ENCODE data around the gene FLOT1. TPM values are rescaled to one million over a fixed set of nuclear protein-coding genes. Genes with fewer than 3 reads are reported as not detected.

Gene FLOT1
- total and polyA plus RNA-seq, 9 of the 15 experiments (the other 6 are each of a cell fraction or from before 2014, with no cell fraction given), result 11.7 to 149 (median 118) TPM

DNA sequence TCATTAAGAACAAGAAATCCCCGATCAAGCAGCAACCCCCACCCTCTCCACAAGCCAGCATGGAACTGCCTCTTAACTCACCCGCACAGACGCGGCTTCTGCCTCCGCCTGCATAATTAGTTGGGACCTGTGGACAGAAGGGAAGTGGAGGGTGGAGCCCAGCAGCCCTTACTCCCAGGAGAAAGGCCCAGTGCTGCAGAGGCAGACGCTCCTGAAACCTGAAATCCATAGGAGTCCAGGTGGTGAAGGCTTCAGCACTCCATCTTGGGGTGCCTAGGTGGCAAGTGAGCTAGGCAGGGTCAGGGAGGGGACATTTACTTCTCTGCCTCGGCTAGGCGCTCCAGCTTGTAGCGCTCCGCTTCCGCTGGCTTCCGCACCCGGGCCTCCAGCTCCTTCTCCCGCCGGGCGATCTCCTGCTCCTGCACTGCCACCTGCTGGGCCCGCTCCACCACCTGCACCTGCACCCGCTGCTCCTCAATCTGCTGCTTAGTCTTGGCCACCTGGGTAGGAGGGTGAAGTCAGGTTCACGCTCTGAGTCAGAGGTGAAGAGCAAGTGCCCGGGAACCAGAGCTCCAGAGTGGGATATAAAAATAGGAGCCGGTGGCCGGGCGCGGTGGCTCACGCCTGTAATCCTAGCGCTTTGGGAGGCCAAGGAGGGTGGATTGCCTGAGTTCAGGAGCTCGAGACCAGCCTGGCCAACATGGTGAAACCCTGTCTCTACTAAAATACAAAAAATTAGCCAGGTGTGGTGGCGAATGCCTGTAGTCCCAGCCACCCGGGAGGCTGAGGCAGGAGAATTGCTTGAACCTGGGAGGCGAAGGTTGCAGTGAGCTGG is 11.7 kb downstream of the FLOT1 start (continued):
- TF ChIP-seq MBD2 (IDR thresholded peaks at IDR 0.05; ENCODE audit: borderline replicate concordance, low read depth), result no peak
- TF ChIP-seq, protein P1, sequence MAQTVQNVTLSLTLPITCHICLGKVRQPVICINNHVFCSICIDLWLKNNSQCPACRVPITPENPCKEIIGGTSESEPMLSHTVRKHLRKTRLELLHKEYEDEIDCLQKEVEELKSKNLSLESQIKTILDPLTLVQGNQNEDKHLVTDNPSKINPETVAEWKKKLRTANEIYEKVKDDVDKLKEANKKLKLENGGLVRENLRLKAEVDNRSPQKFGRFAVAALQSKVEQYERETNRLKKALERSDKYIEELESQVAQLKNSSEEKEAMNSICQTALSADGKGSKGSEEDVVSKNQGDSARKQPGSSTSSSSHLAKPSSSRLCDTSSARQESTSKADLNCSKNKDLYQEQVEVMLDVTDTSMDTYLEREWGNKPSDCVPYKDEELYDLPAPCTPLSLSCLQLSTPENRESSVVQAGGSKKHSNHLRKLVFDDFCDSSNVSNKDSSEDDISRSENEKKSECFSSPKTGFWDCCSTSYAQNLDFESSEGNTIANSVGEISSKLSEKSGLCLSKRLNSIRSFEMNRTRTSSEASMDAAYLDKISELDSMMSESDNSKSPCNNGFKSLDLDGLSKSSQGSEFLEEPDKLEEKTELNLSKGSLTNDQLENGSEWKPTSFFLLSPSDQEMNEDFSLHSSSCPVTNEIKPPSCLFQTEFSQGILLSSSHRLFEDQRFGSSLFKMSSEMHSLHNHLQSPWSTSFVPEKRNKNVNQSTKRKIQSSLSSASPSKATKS (CRISPR knock-in tag; IDR thresholded peaks at IDR 0.05), result no peak
- TF ChIP-seq, protein P2, sequence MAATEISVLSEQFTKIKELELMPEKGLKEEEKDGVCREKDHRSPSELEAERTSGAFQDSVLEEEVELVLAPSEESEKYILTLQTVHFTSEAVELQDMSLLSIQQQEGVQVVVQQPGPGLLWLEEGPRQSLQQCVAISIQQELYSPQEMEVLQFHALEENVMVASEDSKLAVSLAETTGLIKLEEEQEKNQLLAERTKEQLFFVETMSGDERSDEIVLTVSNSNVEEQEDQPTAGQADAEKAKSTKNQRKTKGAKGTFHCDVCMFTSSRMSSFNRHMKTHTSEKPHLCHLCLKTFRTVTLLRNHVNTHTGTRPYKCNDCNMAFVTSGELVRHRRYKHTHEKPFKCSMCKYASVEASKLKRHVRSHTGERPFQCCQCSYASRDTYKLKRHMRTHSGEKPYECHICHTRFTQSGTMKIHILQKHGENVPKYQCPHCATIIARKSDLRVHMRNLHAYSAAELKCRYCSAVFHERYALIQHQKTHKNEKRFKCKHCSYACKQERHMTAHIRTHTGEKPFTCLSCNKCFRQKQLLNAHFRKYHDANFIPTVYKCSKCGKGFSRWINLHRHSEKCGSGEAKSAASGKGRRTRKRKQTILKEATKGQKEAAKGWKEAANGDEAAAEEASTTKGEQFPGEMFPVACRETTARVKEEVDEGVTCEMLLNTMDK (IDR thresholded peaks at IDR 0.05; ENCODE audit: borderline replicate concordance, insufficient read depth, low read depth, low read length, poor library complexity, severe bottlenecking), result peak; percentile 24
- TF ChIP-seq TRIM28 (IDR thresholded peaks at IDR 0.05), result 0 out of 2 replicates have a peak, but pooled peaks have one; percentile 17
- no peak for TF ChIP-seq ZKSCAN1 (IDR thresholded peaks at IDR 0.05; ENCODE audit: low read depth, low read length)
- TF ChIP-seq NR2C1 (IDR thresholded peaks at IDR 0.05), result no peak
- no peak for TF ChIP-seq NR2C1 (tag; IDR thresholded peaks at IDR 0.05)
- TF ChIP-seq, protein P3, sequence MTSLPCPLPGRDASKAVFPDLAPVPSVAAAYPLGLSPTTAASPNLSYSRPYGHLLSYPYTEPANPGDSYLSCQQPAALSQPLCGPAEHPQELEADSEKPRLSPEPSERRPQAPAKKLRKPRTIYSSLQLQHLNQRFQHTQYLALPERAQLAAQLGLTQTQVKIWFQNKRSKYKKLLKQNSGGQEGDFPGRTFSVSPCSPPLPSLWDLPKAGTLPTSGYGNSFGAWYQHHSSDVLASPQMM (CRISPR knock-in tag; IDR thresholded peaks at IDR 0.05), result no peak
- TF ChIP-seq CREBBP (IDR thresholded peaks at IDR 0.05; ENCODE audit: low read depth, low read length), result no peak
- TF ChIP-seq, protein P4, sequence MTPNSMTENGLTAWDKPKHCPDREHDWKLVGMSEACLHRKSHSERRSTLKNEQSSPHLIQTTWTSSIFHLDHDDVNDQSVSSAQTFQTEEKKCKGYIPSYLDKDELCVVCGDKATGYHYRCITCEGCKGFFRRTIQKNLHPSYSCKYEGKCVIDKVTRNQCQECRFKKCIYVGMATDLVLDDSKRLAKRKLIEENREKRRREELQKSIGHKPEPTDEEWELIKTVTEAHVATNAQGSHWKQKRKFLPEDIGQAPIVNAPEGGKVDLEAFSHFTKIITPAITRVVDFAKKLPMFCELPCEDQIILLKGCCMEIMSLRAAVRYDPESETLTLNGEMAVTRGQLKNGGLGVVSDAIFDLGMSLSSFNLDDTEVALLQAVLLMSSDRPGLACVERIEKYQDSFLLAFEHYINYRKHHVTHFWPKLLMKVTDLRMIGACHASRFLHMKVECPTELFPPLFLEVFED (CRISPR knock-in tag; conservative IDR thresholded peaks at IDR 0.05), result no peak
- TF ChIP-seq FIP1L1 (IDR thresholded peaks at IDR 0.05; ENCODE audit: low read depth, low read length, poor library complexity, severe bottlenecking), result no peak
- TF ChIP-seq, protein P5, sequence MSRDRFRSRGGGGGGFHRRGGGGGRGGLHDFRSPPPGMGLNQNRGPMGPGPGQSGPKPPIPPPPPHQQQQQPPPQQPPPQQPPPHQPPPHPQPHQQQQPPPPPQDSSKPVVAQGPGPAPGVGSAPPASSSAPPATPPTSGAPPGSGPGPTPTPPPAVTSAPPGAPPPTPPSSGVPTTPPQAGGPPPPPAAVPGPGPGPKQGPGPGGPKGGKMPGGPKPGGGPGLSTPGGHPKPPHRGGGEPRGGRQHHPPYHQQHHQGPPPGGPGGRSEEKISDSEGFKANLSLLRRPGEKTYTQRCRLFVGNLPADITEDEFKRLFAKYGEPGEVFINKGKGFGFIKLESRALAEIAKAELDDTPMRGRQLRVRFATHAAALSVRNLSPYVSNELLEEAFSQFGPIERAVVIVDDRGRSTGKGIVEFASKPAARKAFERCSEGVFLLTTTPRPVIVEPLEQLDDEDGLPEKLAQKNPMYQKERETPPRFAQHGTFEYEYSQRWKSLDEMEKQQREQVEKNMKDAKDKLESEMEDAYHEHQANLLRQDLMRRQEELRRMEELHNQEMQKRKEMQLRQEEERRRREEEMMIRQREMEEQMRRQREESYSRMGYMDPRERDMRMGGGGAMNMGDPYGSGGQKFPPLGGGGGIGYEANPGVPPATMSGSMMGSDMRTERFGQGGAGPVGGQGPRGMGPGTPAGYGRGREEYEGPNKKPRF (IDR thresholded peaks at IDR 0.05; ENCODE audit: low read depth, low read length), result no peak
- no peak for TF ChIP-seq RBM25 (IDR thresholded peaks at IDR 0.05; ENCODE audit: low read depth, low read length, severe bottlenecking)
- no peak for TF ChIP-seq SP2 (IDR thresholded peaks at IDR 0.05; ENCODE audit: extremely low read depth, low read depth, low read length, poor library complexity, severe bottlenecking)
- TF ChIP-seq, protein P6, sequence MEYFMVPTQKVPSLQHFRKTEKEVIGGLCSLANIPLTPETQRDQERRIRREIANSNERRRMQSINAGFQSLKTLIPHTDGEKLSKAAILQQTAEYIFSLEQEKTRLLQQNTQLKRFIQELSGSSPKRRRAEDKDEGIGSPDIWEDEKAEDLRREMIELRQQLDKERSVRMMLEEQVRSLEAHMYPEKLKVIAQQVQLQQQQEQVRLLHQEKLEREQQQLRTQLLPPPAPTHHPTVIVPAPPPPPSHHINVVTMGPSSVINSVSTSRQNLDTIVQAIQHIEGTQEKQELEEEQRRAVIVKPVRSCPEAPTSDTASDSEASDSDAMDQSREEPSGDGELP (CRISPR knock-in tag; IDR thresholded peaks at IDR 0.05; ENCODE audit: borderline replicate concordance), result peak; percentile 83
- TF ChIP-seq TAF9B (IDR thresholded peaks at IDR 0.05; ENCODE audit: partially characterized antibody), result no peak
- no peak for TF ChIP-seq SRSF9 (IDR thresholded peaks at IDR 0.05; ENCODE audit: borderline replicate concordance, low read depth, low read length)
